GM06990 (cell line): ENCODE results near the gene PDK2.
A peak's percentile ranks its signal among the peaks of the same experiment; 100 is the strongest.

Experiments used
- DNase-seq: peaks from one replicate; pipeline ENCODE4 v3.0.0-alpha.2; 2011; ENCODE audit not compliant: insufficient read length; ENCODE audit errors: extremely low read depth
- H3K27me3 ChIP-seq: replicated peaks from 2 replicates; pipeline ENCODE4 v1.6.0; 2011; ENCODE audit warnings: low read length; ENCODE audit not compliant: control insufficient read depth, insufficient read depth
- H3K36me3 ChIP-seq: 2 replicates; pipeline ENCODE4 v1.5.1; 2011; ENCODE audit warnings: low read length; ENCODE audit not compliant: control insufficient read depth, insufficient read depth
- H3K4me3 ChIP-seq: replicated peaks from 2 replicates; pipeline ENCODE4 v1.5.1; 2011; ENCODE audit warnings: low read depth, mild to moderate bottlenecking, control low read depth, low read length
- CTCF ChIP-seq: IDR thresholded peaks from 2 replicates; pipeline ENCODE4 v1.5.1; 2011; ENCODE audit warnings: low read length, control low read depth, mild to moderate bottlenecking, inconsistent platforms; ENCODE audit not compliant: insufficient read depth, poor library complexity, severe bottlenecking

PDK2 gene

GRCh38 chr17:50144845-50145531 is 49.8 kb downstream of the PDK2 start:
- H3K36me3 ChIP-seq, result peaks cover 44% of the 10 kb centered on the region
- DNase-seq, result no peak
- H3K27me3 ChIP-seq, result no peaks in the 10 kb centered on the region
- no peak overlapping the region for H3K4me3 ChIP-seq
- TF ChIP-seq CTCF, result no peak

- Histone ChIP-seq H3K27me3 (no peaks in the 10 kb centered on the region), H3K36me3 (peaks cover 43% of the 10 kb centered on the region), H3K4me3 (peak overlapping the region; percentile 92)
- no peak for TF ChIP-seq CTCF
- no peak for DNase-seq
Observed at GRCh38 chr17:50145532-50146229, 50.5 kb downstream of the PDK2 start.

- H3K36me3 ChIP-seq, result peaks cover 36% of the 10 kb centered on the region
- no peaks in the 10 kb centered on the region for H3K27me3 ChIP-seq
- peak; percentile 26 for TF ChIP-seq CTCF
- DNase-seq, result no peak
- H3K4me3 ChIP-seq, result peak overlapping the region; percentile 92
Observed at GRCh38 chr17:50146230-50146926, 51.2 kb downstream of the PDK2 start.

DNA sequence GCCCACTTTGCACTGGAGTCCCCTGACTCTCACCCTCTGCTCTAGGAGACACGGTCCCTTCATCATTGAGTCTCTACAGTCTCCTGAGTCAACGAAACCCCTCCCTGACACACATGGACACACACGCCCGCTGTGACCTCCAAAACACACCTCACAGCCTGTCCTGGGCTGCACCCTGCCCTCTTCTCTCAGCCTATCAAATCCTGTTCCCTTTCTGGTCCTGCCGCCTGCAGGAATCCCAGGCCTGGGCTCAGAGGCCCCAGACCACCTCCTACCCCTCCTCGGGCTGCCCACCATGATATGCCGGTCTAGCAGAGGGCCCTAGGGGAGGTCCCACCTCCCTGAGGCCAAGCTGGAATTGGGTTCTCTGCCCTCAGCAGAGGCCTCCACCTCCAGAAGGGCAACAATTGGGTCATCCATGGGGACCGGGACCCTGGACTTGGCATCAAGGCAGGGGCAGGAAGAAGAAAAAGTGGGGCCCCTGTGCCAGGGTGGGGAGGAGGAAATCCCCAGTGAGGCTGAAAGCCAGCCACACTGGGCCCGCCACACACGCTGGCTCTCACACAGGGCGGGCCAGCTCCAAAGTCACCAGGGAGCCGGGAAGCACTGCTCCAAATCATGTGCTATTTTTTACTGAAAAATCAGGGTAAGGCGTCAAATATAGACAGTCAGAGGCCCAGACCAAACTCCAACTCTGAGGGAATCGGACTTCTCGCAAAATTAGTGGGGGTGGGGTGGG is 51.9 kb downstream of the PDK2 start:
- DNase-seq, result no peak
- Histone ChIP-seq H3K27me3 (no peaks in the 10 kb centered on the region), H3K4me3 (peak overlapping the region; percentile 92), H3K36me3 (peaks cover 32% of the 10 kb centered on the region)
- no peak for TF ChIP-seq CTCF

- no peak for DNase-seq
- TF ChIP-seq CTCF, result no peak
- Histone ChIP-seq H3K4me3 (peak overlapping the region; percentile 92), H3K27me3 (no peaks in the 10 kb centered on the region), H3K36me3 (peaks cover 26% of the 10 kb centered on the region)
Observed at GRCh38 chr17:50147841-50148225, 52.7 kb downstream of the PDK2 start.
